ENCODE data around the gene GSTA4. TPM values are rescaled to one million over a fixed set of nuclear protein-coding genes. Genes with fewer than 3 reads are reported as not detected.

GSTA4 gene
- total RNA-seq, 1 experiment from 2014 or later, result 30.8 TPM

DNA sequence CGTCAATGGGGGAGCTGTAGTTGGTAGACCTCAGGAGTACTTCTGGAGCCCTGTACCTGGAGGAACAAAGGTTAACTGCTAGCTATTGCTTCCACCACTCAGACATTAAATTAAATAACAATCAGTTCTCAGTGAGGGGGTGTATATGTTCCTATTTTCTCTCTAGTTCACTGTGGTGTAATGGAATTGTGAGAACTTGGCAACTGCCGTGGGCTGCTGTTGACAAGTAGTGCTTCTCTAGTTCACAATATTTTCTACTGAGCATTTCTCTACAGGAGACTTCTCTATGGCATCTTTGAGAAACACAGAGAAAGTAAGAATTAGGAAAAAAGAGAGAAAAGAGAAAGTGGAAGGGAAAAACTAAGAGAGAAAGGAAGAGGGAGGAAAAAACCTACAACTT lies 23.4 kb upstream of the GSTA4 start:
- Histone ChIP-seq H3K27me3 (replicated peaks; ENCODE audit: insufficient read depth, low read depth, low read length, poor library complexity) (no peaks in the 10 kb centered on the region), H3K27ac (ENCODE audit: low read depth, low read length, poor library complexity, severe bottlenecking) (no peak overlapping the region), H3K4me1 (ENCODE audit: insufficient read depth, low read length, poor library complexity, severe bottlenecking) (no peaks in the 10 kb centered on the region), H3K9me3 (ENCODE audit: low read depth, low read length, poor library complexity, severe bottlenecking) (no peaks in the 10 kb centered on the region), H3K4me3 (ENCODE audit: low read depth, low read length, poor library complexity, severe bottlenecking) (no peak overlapping the region), H3K36me3 (ENCODE audit: insufficient read depth, low read length, poor library complexity, severe bottlenecking) (peaks cover 2% of the 10 kb centered on the region)
- no peak for DNase-seq (ENCODE audit: low spot score)
- POLR2A ChIA-PET (ENCODE audit: low non-redundant PET), result no interaction called here
- CTCF ChIA-PET, result no interaction called here
- intact Hi-C loops (cut with micrococcal nuclease; ENCODE audit: unreplicated experiment), result no loop called here
- TF ChIP-seq CTCF (conservative IDR thresholded peaks at IDR 0.05; ENCODE audit: low read depth, low read length) (no peak), EZH2 (IDR thresholded peaks at IDR 0.05; ENCODE audit: borderline replicate concordance, low read depth, low read length, poor library complexity, severe bottlenecking) (no peak)
- BruUV-seq (replicated peaks), result no TSS peak

DNA sequence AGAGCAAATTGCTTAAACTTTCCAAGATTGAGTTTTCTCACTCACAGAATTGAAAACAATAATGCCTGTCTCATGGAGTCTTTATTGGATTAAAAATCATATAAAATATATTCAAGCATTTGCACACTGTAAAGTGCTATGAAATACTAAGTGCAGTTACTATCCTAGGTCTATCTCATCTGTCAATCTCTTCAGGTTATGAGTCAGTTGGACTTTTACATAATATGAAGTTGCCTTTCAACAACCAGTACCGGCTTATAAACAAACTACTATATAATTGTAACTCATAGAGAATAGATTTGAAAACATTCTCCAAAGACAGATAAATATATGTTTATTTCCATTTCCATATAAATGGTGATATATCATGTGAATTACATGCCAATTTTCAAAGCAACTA lies 20.4 kb upstream of the GSTA4 start:
- DNase-seq (ENCODE audit: low spot score), result no peak

GRCh38 chr6:53014744-53015143 lies 19.7 kb upstream of the GSTA4 start:
- Histone ChIP-seq H3K4me3 (ENCODE audit: low read depth, low read length, poor library complexity, severe bottlenecking) (no peak overlapping the region), H3K27ac (ENCODE audit: low read depth, low read length, poor library complexity, severe bottlenecking) (no peak overlapping the region), H3K9me3 (ENCODE audit: low read depth, low read length, poor library complexity, severe bottlenecking) (no peaks in the 10 kb centered on the region), H3K27me3 (replicated peaks; ENCODE audit: insufficient read depth, low read depth, low read length, poor library complexity) (no peaks in the 10 kb centered on the region), H3K36me3 (ENCODE audit: insufficient read depth, low read length, poor library complexity, severe bottlenecking) (peaks cover 21% of the 10 kb centered on the region), H3K4me1 (ENCODE audit: insufficient read depth, low read length, poor library complexity, severe bottlenecking) (no peaks in the 10 kb centered on the region)
- no TSS peak for BruUV-seq (replicated peaks)
- CTCF ChIA-PET, result no interaction called here
- intact Hi-C loops (cut with micrococcal nuclease; ENCODE audit: unreplicated experiment), result no loop called here
- TF ChIP-seq EZH2 (IDR thresholded peaks at IDR 0.05; ENCODE audit: borderline replicate concordance, low read depth, low read length, poor library complexity, severe bottlenecking), result no peak
- TF ChIP-seq CTCF (conservative IDR thresholded peaks at IDR 0.05; ENCODE audit: low read depth, low read length), result no peak
- POLR2A ChIA-PET (ENCODE audit: low non-redundant PET), result no interaction called here
- DNase-seq (ENCODE audit: low spot score), result no peak

More for the DNA sequence above, 20.4 kb upstream of the GSTA4 start:
- no TSS peak for BruUV-seq (replicated peaks)
- ChIA-PET POLR2A (ENCODE audit: low non-redundant PET) (no interaction called here), CTCF (no interaction called here)
- Histone ChIP-seq H3K9me3 (ENCODE audit: low read depth, low read length, poor library complexity, severe bottlenecking) (no peaks in the 10 kb centered on the region), H3K4me1 (ENCODE audit: insufficient read depth, low read length, poor library complexity, severe bottlenecking) (no peaks in the 10 kb centered on the region), H3K27me3 (replicated peaks; ENCODE audit: insufficient read depth, low read depth, low read length, poor library complexity) (no peaks in the 10 kb centered on the region), H3K4me3 (ENCODE audit: low read depth, low read length, poor library complexity, severe bottlenecking) (no peak overlapping the region), H3K27ac (ENCODE audit: low read depth, low read length, poor library complexity, severe bottlenecking) (no peak overlapping the region), H3K36me3 (ENCODE audit: insufficient read depth, low read length, poor library complexity, severe bottlenecking) (peaks cover 17% of the 10 kb centered on the region)
- intact Hi-C loops (cut with micrococcal nuclease; ENCODE audit: unreplicated experiment), result no loop called here
- TF ChIP-seq CTCF (conservative IDR thresholded peaks at IDR 0.05; ENCODE audit: low read depth, low read length), result no peak
- no peak for TF ChIP-seq EZH2 (IDR thresholded peaks at IDR 0.05; ENCODE audit: borderline replicate concordance, low read depth, low read length, poor library complexity, severe bottlenecking)
